HCT116 (cell line): ENCODE data around the gene GNLY.

Experiments used
- EZH2 ChIP-seq: fragments of 200-600 bp; sonication (generic); IDR thresholded peaks from 2 replicates; pipeline ENCODE4 v1.6.1; 2017; ENCODE audit warnings: antibody characterized with exemption, mixed run types
- JUND ChIP-seq: IDR thresholded peaks from 2 replicates; pipeline ENCODE4 v1.6.1; 2012
- POLR2A ChIP-seq: IDR thresholded peaks from 2 replicates; pipeline ENCODE4 v1.7.0; 2011; ENCODE audit warnings: borderline replicate concordance; ENCODE audit not compliant: insufficient read depth, insufficient read length; ENCODE audit errors: extremely low read depth
- RAD21 ChIP-seq: IDR thresholded peaks from 2 replicates; pipeline ENCODE4 v1.6.1; 2012; ENCODE audit warnings: low read depth, mild to moderate bottlenecking
- TF ChIP-seq, protein P1 (sequence below), 3 experiments: fragments of 200-600 bp in 1 of 3; sonication (generic) in 1 of 3; IDR thresholded peaks in 2 of 3; conservative IDR thresholded peaks in 1 of 3; 2 replicates each; pipeline ENCODE4 v1.5.1; 2012 to 2017; ENCODE audit warnings: low read depth in 2 of 3, low read length in 2 of 3, antibody characterized with exemption in 1 of 3, borderline replicate concordance in 1 of 3, control low read depth in 1 of 3, mild to moderate bottlenecking in 1 of 3, mixed read lengths in 1 of 3, mixed run types in 1 of 3, moderate library complexity in 1 of 3; ENCODE audit not compliant: insufficient read depth in 1 of 3

DNA sequence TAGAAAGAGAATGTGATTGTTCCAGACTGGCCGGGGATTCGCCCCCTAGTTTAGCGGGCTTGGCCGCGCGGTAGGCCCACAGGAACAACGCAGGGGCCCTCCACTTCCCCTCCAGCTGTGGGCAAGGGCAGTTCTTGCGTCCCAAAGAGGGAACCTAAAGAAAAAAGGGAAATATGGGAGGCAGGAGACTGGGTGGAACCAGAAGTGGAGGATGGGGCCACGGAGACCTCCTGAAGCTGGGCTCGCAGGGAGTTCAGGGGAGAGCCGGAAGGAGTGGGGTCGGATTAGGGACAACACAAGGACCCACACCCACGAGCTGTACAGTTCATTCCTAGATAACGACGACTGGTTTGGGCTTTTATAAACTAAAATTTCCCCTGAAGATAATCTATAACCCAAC, 18.2 kb downstream of the GNLY start:
- TF ChIP-seq, protein P1, sequence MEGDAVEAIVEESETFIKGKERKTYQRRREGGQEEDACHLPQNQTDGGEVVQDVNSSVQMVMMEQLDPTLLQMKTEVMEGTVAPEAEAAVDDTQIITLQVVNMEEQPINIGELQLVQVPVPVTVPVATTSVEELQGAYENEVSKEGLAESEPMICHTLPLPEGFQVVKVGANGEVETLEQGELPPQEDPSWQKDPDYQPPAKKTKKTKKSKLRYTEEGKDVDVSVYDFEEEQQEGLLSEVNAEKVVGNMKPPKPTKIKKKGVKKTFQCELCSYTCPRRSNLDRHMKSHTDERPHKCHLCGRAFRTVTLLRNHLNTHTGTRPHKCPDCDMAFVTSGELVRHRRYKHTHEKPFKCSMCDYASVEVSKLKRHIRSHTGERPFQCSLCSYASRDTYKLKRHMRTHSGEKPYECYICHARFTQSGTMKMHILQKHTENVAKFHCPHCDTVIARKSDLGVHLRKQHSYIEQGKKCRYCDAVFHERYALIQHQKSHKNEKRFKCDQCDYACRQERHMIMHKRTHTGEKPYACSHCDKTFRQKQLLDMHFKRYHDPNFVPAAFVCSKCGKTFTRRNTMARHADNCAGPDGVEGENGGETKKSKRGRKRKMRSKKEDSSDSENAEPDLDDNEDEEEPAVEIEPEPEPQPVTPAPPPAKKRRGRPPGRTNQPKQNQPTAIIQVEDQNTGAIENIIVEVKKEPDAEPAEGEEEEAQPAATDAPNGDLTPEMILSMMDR (IDR thresholded peaks at IDR 0.05 in 2 of 3, conservative IDR thresholded peaks at IDR 0.05 in 1 of 3; ENCODE audit: borderline replicate concordance in 1 of 3, insufficient read depth in 1 of 3, low read depth in 2 of 3, low read length in 2 of 3): no peak
- TF ChIP-seq EZH2 (no peak), POLR2A (no peak), RAD21 (no peak), JUND (no peak)
